NB4 (cell line): ENCODE results near the gene PCGF1.

Experiments used
- DNase-seq: peaks from one replicate; pipeline ENCODE4 v3.0.0; 2010; ENCODE audit warnings: low read depth
- H3K4me3 ChIP-seq: one replicate; pipeline ENCODE4 v1.5.1; 2011; ENCODE audit warnings: mild to moderate bottlenecking, low read depth, low read length, moderate library complexity
- CTCF ChIP-seq: IDR thresholded peaks from one replicate; pipeline ENCODE4 v1.5.1; 2012; ENCODE audit warnings: low read depth, low read length
- MAX ChIP-seq: IDR thresholded peaks from 2 replicates; pipeline ENCODE4 v1.6.1; 2011; ENCODE audit warnings: low read depth, low read length
- MYC ChIP-seq: IDR thresholded peaks from 2 replicates; pipeline ENCODE4 v1.6.1; 2011; ENCODE audit warnings: low read depth, low read length
- POLR2A ChIP-seq: IDR thresholded peaks from 2 replicates; pipeline ENCODE4 v1.6.1; 2011; ENCODE audit warnings: mild to moderate bottlenecking; ENCODE audit not compliant: insufficient read length; ENCODE audit errors: extremely low read depth

PCGF1 gene

DNA sequence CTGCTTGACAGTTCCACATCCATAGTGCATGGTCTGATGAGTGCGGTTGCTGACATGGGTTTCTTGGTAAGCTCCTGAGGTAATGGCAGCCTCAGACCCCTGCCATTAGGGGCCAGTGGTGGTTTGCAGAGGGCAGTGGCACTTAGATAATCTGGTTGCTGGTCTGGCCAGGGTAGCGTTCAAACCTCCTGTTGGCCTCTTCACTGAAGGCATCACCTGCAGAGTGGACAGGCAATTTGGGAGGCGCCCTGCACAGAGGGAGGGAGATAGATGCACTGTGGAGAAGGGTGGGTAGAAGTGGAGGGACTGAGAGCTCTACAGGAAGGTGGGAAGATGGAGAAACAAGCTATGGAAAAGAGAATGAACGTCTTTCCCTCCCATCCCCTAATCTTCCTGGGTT lies 26.0 kb upstream of the PCGF1 start:
- TF ChIP-seq CTCF: no peak
- no peak for TF ChIP-seq MYC
- no peak for TF ChIP-seq POLR2A
- TF ChIP-seq MAX: no peak
- DNase-seq: no peak

DNA sequence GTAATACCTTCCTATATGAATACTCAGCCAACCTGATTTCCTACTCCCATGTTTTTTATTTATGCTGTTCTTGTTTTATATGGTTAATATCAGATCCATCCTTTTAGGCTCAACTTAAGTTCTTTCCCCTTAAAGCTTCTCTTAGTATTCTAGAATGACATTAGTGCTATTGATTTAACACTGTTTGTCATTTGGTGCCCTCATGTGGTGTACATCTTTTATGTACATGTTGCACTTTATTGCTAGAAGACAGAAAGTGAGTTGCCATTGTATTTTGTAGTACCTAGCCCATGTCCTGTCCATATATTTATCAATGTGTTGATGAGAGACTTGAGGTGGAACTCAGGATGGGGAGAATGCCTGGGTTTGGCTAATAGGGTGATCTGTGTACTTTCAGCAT lies 24.7 kb upstream of the PCGF1 start:
- no peak overlapping the region for H3K4me3 ChIP-seq
- TF ChIP-seq MYC (no peak), MAX (no peak), POLR2A (no peak), CTCF (peak; percentile 11)
- peak; percentile 68 for DNase-seq

More for the DNA sequence above, 26.0 kb upstream of the PCGF1 start:
- no peak overlapping the region for H3K4me3 ChIP-seq

- TF ChIP-seq MYC (no peak), CTCF (no peak), MAX (no peak), POLR2A (no peak)
- H3K4me3 ChIP-seq: no peak overlapping the region
- no peak for DNase-seq
Measured at GRCh38 chr2:74531666-74532065, 24.2 kb upstream of the PCGF1 start.

- H3K4me3 ChIP-seq: peak overlapping the region; percentile 99
- DNase-seq: peak; percentile 70
- TF ChIP-seq POLR2A (no peak), MAX (peak; percentile 33; the same call in 1 of the 2 replicates), MYC (peak; percentile 25; the same call in 1 of the 2 replicates)
Measured at GRCh38 chr2:74530239-74531187, 23.0 kb upstream of the PCGF1 start.

- TF ChIP-seq MYC (peak; percentile 87), MAX (peak; percentile 34; the same call in 1 of the 2 replicates), POLR2A (peak; percentile 83), CTCF (no peak)
- DNase-seq: peak; percentile 100
- peak within 1 kb of the TSS; percentile 99 for H3K4me3 ChIP-seq
Measured at GRCh38 chr2:74529357-74530238, 22.1 kb upstream of the PCGF1 start, which contains the start of the genes AUP1 and HTRA2. Gene AUP1, minus strand, starts transcription at chr2:74529706. Its CDS starts 77 bp downstream, at chr2:74529629. Gene HTRA2, plus strand, starts transcription at chr2:74529933. Its CDS starts 74 bp downstream, at chr2:74530007.
